ENCODE results near the gene PTPRG. TPM values are rescaled to one million over a fixed set of nuclear protein-coding genes. Genes with fewer than 3 reads are reported as not detected.

PTPRG gene
- total RNA-seq, 1 donor from 2014 or later: 44.3 TPM

DNA sequence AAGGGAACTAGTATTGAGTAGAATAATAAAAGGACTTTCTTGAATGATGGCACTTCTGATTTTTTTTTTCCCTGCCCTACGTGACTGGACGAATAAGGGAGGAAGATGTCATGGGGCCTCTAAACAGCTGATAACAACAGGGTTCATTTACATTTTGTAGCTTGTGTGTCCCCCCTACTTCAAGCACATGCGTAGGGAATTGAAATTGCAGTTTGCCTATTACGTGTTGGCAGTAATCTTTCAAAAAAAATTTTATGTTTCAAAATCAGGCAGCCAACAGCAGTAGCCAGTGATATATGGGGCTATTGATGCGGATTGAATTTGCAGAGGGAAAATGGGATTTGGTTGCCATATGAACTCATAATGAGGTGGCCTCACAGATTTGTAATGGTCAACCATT is 58.7 kb downstream of the PTPRG start:
- TF ChIP-seq, protein P1, sequence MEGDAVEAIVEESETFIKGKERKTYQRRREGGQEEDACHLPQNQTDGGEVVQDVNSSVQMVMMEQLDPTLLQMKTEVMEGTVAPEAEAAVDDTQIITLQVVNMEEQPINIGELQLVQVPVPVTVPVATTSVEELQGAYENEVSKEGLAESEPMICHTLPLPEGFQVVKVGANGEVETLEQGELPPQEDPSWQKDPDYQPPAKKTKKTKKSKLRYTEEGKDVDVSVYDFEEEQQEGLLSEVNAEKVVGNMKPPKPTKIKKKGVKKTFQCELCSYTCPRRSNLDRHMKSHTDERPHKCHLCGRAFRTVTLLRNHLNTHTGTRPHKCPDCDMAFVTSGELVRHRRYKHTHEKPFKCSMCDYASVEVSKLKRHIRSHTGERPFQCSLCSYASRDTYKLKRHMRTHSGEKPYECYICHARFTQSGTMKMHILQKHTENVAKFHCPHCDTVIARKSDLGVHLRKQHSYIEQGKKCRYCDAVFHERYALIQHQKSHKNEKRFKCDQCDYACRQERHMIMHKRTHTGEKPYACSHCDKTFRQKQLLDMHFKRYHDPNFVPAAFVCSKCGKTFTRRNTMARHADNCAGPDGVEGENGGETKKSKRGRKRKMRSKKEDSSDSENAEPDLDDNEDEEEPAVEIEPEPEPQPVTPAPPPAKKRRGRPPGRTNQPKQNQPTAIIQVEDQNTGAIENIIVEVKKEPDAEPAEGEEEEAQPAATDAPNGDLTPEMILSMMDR (IDR thresholded peaks at IDR 0.05; ENCODE audit: unreplicated experiment): no peak
- H3K4me1 Mint-ChIP-seq (ENCODE audit: low read depth): peaks cover 7% of the 10 kb centered on the region
- H3K4me3 Mint-ChIP-seq (ENCODE audit: low read depth): no peak overlapping the region
- no peak overlapping the region for H3K27ac Mint-ChIP-seq
- no peaks in the 10 kb centered on the region for H3K27me3 Mint-ChIP-seq
- DNase-seq (ENCODE audit: low spot score, unreplicated experiment): no peak
- H3K9me3 Mint-ChIP-seq (ENCODE audit: low read depth): no peaks in the 10 kb centered on the region
- H3K36me3 Mint-ChIP-seq (ENCODE audit: insufficient read depth): peaks cover 9% of the 10 kb centered on the region

DNA sequence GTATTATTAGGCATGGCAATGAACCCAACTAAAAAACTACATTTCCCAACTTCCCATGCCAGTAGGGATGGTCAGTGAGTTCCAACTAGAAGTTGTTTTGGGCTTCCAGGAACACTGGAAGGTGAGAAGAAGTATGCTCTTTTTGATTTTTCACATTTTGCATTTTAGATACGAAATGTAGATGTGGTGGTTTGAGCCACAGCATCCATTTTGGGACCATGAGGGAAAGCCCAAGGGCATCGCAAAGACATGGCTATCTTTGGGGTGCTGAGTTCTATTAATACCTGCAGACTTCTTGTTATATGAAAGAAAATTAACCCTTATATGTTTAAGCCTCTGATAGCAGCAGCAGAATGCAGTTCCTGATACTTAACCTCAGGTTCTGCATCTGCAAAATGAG is 62.9 kb downstream of the PTPRG start:
- peaks cover 9% of the 10 kb centered on the region for H3K36me3 Mint-ChIP-seq (ENCODE audit: insufficient read depth)
- TF ChIP-seq, protein P1 (IDR thresholded peaks at IDR 0.05; ENCODE audit: unreplicated experiment): no peak
- no peaks in the 10 kb centered on the region for H3K9me3 Mint-ChIP-seq (ENCODE audit: low read depth)
- no peaks in the 10 kb centered on the region for H3K27me3 Mint-ChIP-seq
- no peak for DNase-seq (ENCODE audit: low spot score, unreplicated experiment)
- H3K27ac Mint-ChIP-seq: no peak overlapping the region
- no peak overlapping the region for H3K4me3 Mint-ChIP-seq (ENCODE audit: low read depth)
- peaks cover 21% of the 10 kb centered on the region for H3K4me1 Mint-ChIP-seq (ENCODE audit: low read depth)

DNA sequence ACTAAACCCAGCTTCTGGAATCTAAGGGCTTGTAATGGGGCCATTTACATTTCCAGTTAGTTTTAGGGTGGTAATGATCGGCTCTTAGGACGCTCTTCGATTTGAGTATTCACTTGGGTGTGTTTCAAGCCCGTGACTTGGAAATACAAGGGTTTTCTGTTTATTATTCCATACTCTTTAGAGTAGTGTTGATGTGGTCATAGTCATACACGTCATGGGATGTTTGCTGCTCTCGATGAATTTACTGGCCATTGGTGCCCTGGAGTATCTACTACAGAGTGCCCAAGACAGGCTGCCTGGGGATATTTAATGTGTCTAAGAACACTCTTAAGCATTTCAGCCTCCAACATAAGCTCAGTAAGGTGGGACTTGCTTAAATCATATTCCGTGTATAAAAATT is 64.1 kb downstream of the PTPRG start:
- no peaks in the 10 kb centered on the region for H3K27me3 Mint-ChIP-seq
- no peak overlapping the region for H3K4me3 Mint-ChIP-seq (ENCODE audit: low read depth)
- TF ChIP-seq, protein P1 (IDR thresholded peaks at IDR 0.05; ENCODE audit: unreplicated experiment): no peak
- no peak for DNase-seq (ENCODE audit: low spot score, unreplicated experiment)
- H3K36me3 Mint-ChIP-seq (ENCODE audit: insufficient read depth): peaks cover 9% of the 10 kb centered on the region
- H3K9me3 Mint-ChIP-seq (ENCODE audit: low read depth): no peaks in the 10 kb centered on the region
- no peak overlapping the region for H3K27ac Mint-ChIP-seq
- peaks cover 21% of the 10 kb centered on the region for H3K4me1 Mint-ChIP-seq (ENCODE audit: low read depth)

DNA sequence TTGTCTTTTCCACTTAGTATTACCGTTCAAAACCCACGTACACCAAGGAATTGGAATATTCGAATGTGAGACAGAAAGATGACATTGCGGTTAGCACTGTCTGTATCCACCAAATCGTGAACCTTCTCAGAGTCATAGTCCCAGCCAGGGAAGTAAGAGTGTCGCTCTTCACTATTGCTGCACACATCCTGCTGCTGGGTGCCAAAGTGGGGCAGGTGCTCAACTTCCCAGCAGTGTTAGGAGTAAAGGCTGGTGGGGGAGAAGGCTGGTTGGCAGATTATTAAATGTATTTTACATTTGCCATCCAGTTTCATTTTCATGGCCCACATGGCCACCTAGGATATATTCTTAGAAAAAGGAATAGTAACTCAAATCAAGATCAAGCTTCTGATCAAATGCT is 65.1 kb downstream of the PTPRG start:
- TF ChIP-seq, protein P1 (IDR thresholded peaks at IDR 0.05; ENCODE audit: unreplicated experiment): no peak
- no peak for DNase-seq (ENCODE audit: low spot score, unreplicated experiment)
- no peak overlapping the region for H3K27ac Mint-ChIP-seq

DNA sequence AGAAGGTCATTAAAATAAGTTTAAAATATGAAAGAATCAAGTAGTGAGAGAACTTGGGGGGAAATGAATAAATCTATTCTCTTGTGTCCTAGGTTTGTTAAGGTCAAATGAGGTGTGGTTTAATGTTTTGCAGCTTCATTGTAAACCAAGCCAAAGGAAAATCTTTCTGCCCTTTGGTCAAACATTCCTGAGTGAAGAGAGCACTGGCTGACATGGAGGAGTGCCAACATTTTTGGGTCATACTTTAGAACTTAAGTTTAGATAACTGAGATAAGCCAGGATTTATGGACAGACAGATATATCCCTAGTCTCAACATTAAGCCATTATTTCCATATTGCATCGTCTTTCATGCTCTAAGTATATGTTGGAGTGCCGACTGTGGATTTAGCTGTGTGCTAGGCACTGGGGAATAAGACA is 66.4 kb downstream of the PTPRG start:
- H3K4me3 Mint-ChIP-seq (ENCODE audit: low read depth): no peak overlapping the region
- no peak for DNase-seq (ENCODE audit: low spot score, unreplicated experiment)
- TF ChIP-seq, protein P1 (IDR thresholded peaks at IDR 0.05; ENCODE audit: unreplicated experiment): no peak
- H3K36me3 Mint-ChIP-seq (ENCODE audit: insufficient read depth): peaks cover 9% of the 10 kb centered on the region
- H3K4me1 Mint-ChIP-seq (ENCODE audit: low read depth): peaks cover 19% of the 10 kb centered on the region
- H3K9me3 Mint-ChIP-seq (ENCODE audit: low read depth): peaks cover under 1% of the 10 kb centered on the region
- peaks cover 2% of the 10 kb centered on the region for H3K27me3 Mint-ChIP-seq
- H3K27ac Mint-ChIP-seq: no peak overlapping the region

More for the DNA sequence above, 65.1 kb downstream of the PTPRG start:
- Mint-ChIP-seq H3K27me3 (no peaks in the 10 kb centered on the region), H3K4me3 (ENCODE audit: low read depth) (no peak overlapping the region), H3K36me3 (ENCODE audit: insufficient read depth) (peaks cover 9% of the 10 kb centered on the region), H3K9me3 (ENCODE audit: low read depth) (no peaks in the 10 kb centered on the region), H3K4me1 (ENCODE audit: low read depth) (peaks cover 20% of the 10 kb centered on the region)
